ENCODE results near the gene CDC73. TPM values are rescaled to one million over a fixed set of nuclear protein-coding genes. Genes with fewer than 3 reads are reported as not detected.

The CDC73 gene
- total RNA-seq, 1 experiment from 2014 or later = 78.2 TPM

DNA sequence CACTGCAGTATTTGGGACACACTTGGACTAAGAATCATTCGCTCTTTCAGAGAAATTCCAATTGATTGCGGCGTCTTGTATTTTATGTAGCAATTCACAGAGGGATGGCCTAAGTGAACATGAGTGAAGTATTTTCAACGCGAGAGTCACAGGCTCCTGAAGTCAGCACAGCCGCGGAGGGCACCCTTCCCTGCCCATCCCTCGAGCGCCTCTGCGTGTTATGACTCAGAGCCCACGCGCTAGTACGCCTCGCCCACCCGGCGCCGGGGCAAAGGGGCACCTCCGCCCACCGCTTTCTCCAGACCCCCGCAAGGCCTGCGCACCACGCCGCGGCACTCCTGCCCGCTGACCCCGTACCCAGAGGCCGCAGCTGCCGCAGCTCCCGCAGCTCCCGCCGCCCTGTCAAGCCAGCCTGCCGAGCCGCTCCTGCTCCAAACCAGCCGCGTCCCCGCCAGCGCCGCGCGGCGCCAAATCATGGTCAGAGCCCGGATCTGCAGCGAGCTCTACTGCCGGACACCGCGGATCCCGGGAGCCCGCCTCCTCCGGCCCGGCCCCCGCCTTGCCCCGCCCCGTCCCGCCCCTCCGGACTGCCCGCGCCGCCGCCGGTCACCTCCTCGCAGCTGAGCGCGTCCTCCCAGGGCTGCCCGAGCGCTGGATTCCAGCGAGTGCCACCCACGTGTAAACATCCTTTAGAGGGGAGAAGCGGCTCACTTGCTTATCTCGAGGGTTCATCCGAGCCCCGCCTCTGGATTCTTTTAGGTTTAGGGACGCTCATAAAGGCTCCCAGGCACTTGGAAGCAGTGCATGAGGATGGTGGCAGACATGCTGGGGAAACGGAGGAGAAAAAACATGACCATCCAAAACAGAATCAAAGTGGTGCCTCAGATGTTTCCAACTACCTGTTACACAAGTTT, 16.7 kb upstream of the CDC73 start, which contains the start of gene GLRX2:
Gene GLRX2 (minus strand): TSS at position 508 of the 914 bp plus-strand sequence. CDS start 32 bp downstream, at position 476.
- TF ChIP-seq SIN3A (IDR thresholded peaks at IDR 0.05; ENCODE audit: borderline replicate concordance, insufficient read depth, low read depth, low read length) (peak; percentile 92; the same call in 1 of the 2 replicates), CTCF (IDR thresholded peaks at IDR 0.05) (no peak; the same call in 1 of the 2 replicates), POLR2AphosphoS5 (IDR thresholded peaks at IDR 0.05; ENCODE audit: low read depth, low read length) (peak; percentile 61)
- peak within 1 kb of the TSS; percentile 85 for H3K4me3 ChIP-seq (ENCODE audit: low read depth in 2 of 2, low read length in 2 of 2)
- DNase-seq (ENCODE audit: low read depth, low spot score) = peak; percentile 30
- CTCF ChIA-PET = interaction anchor here (0.7 kb wide), 1 partner anchor 12 kb away, joined by 3 read pairs; no protein-coding TSS in a partner anchor
- POLR2A ChIA-PET = interaction anchor here (0.6 to 0.9 kb wide), 6 partner anchors 13 to 362 kb away, joined by 3 to 16 read pairs (median 3); no protein-coding TSS in a partner anchor
- no peaks in the 10 kb centered on the region for H3K9me3 ChIP-seq (ENCODE audit: control insufficient read depth, insufficient read depth, low read depth, low read length)
- ATAC-seq = peak; percentile 98
- peaks cover 8% of the 10 kb centered on the region for H3K36me3 ChIP-seq (ENCODE audit: control insufficient read depth, insufficient read depth, low read length)
- no peaks in the 10 kb centered on the region for H3K27me3 ChIP-seq (ENCODE audit: control insufficient read depth, insufficient read depth, low read length)
- intact Hi-C loops (cut with micrococcal nuclease; ENCODE audit: unreplicated experiment) = loop anchor here (1.0 kb wide), 1 partner anchor 17 kb away; the partner anchor contains the start of gene CDC73
- in situ Hi-C loops (cut with HindIII; ENCODE audit: low pct_unique_long_range_greater_than_20kb, low sequenced_read_pairs) = no loop called here
- H3K4me1 ChIP-seq (ENCODE audit: control insufficient read depth, insufficient read depth, low read length) = peaks cover 22% of the 10 kb centered on the region
- H3K27ac ChIP-seq (ENCODE audit: low read length) = peak within 1 kb of the TSS; percentile 90
- no TSS peak for BruUV-seq (replicated peaks)

DNA sequence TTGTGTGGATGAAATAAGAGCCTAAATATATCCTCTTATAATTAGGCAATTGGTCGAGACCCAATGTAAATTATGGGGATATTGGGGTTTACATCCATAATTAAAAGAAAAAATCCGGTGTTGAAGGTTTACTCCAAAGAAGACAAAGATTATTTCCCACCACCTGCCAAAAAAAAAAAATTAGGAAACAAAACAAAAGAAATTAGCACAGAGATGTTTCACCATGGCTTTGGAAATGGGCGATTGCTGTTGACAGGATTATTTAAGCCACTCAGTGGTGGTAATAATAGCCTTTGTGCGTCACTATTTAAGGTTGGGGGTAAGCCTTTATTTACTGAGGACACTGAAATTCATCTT, 16.0 kb upstream of the CDC73 start:
- H3K36me3 ChIP-seq (ENCODE audit: control insufficient read depth, insufficient read depth, low read length) = peaks cover 7% of the 10 kb centered on the region
- CTCF ChIA-PET = no interaction called here
- H3K27ac ChIP-seq (ENCODE audit: low read length) = peak overlapping the region; percentile 90
- ATAC-seq (no peak), DNase-seq (ENCODE audit: low read depth, low spot score) (no peak)
- no peaks in the 10 kb centered on the region for H3K27me3 ChIP-seq (ENCODE audit: control insufficient read depth, insufficient read depth, low read length)
- in situ Hi-C loops (cut with HindIII; ENCODE audit: low pct_unique_long_range_greater_than_20kb, low sequenced_read_pairs) = no loop called here
- H3K4me1 ChIP-seq (ENCODE audit: control insufficient read depth, insufficient read depth, low read length) = peaks cover 22% of the 10 kb centered on the region
- peak overlapping the region; percentile 85 for H3K4me3 ChIP-seq (ENCODE audit: low read depth in 2 of 2, low read length in 2 of 2)
- intact Hi-C loops (cut with micrococcal nuclease; ENCODE audit: unreplicated experiment) = loop anchor here (1.0 kb wide), 1 partner anchor 17 kb away; the partner anchor contains the start of gene CDC73
- H3K9me3 ChIP-seq (ENCODE audit: control insufficient read depth, insufficient read depth, low read depth, low read length) = no peaks in the 10 kb centered on the region
- POLR2A ChIA-PET = interaction anchor here (0.6 to 0.7 kb wide), 3 partner anchors 18 to 85 kb away, joined by 3 to 16 read pairs (median 8); no protein-coding TSS in a partner anchor
- TF ChIP-seq, protein P1, sequence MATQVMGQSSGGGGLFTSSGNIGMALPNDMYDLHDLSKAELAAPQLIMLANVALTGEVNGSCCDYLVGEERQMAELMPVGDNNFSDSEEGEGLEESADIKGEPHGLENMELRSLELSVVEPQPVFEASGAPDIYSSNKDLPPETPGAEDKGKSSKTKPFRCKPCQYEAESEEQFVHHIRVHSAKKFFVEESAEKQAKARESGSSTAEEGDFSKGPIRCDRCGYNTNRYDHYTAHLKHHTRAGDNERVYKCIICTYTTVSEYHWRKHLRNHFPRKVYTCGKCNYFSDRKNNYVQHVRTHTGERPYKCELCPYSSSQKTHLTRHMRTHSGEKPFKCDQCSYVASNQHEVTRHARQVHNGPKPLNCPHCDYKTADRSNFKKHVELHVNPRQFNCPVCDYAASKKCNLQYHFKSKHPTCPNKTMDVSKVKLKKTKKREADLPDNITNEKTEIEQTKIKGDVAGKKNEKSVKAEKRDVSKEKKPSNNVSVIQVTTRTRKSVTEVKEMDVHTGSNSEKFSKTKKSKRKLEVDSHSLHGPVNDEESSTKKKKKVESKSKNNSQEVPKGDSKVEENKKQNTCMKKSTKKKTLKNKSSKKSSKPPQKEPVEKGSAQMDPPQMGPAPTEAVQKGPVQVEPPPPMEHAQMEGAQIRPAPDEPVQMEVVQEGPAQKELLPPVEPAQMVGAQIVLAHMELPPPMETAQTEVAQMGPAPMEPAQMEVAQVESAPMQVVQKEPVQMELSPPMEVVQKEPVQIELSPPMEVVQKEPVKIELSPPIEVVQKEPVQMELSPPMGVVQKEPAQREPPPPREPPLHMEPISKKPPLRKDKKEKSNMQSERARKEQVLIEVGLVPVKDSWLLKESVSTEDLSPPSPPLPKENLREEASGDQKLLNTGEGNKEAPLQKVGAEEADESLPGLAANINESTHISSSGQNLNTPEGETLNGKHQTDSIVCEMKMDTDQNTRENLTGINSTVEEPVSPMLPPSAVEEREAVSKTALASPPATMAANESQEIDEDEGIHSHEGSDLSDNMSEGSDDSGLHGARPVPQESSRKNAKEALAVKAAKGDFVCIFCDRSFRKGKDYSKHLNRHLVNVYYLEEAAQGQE (IDR thresholded peaks at IDR 0.05; ENCODE audit: insufficient read depth in 1 of 2, low read depth in 2 of 2, low read length in 1 of 2) = no peak
- no peak for TF ChIP-seq POLR2AphosphoS5 (IDR thresholded peaks at IDR 0.05; ENCODE audit: low read depth, low read length)
- TF ChIP-seq TCF7L2 (IDR thresholded peaks at IDR 0.05; ENCODE audit: low read depth, low read length) = no peak
- no peak for TF ChIP-seq SIN3A (IDR thresholded peaks at IDR 0.05; ENCODE audit: borderline replicate concordance, insufficient read depth, low read depth, low read length)
- no peak for TF ChIP-seq CTCF (IDR thresholded peaks at IDR 0.05)
- TSS peak; percentile 91 for BruUV-seq (replicated peaks)
